GM19455 (cell line): ENCODE results near the gene FTO.
"Not testable (repeated sequence)": the region's sequence is repeated elsewhere in the genome, so short reads cannot be mapped to it uniquely, and the experiment has no call there.

Experiments used
- ATAC-seq: cut with Tn5 transposase; IDR thresholded peaks from one replicate; pipeline ENCODE4 v1.9.1; 2021; ENCODE audit not compliant: unreplicated experiment

FTO gene

GRCh38 chr16:53821957-53822625 is 118.1 kb downstream of the FTO start:
- ATAC-seq: no peak

- ATAC-seq: no peak
These were observed 119.1 kb downstream of the FTO start for GRCh38 chr16:53822936-53823529.

GRCh38 chr16:53826658-53827057 is 122.7 kb downstream of the FTO start:
- ATAC-seq: no peak

- ATAC-seq: no peak
These were observed 123.8 kb downstream of the FTO start for GRCh38 chr16:53827741-53828140.

- ATAC-seq: no peak
These were observed 125.3 kb downstream of the FTO start for GRCh38 chr16:53829186-53829747.

- ATAC-seq: no peak
These were observed 129.1 kb downstream of the FTO start for GRCh38 chr16:53832896-53833544.

- ATAC-seq: no peak
These were observed 132.2 kb downstream of the FTO start for GRCh38 chr16:53836142-53836541.

GRCh38 chr16:53836680-53837079 is 132.7 kb downstream of the FTO start:
- ATAC-seq: no peak

- ATAC-seq: no peak
These were observed 133.5 kb downstream of the FTO start for GRCh38 chr16:53837426-53837825.

GRCh38 chr16:53839150-53839549 is 135.2 kb downstream of the FTO start:
- no peak for ATAC-seq

GRCh38 chr16:53840456-53840855 is 136.5 kb downstream of the FTO start:
- ATAC-seq: no peak

- no peak for ATAC-seq
These were observed 137.9 kb downstream of the FTO start for GRCh38 chr16:53841884-53842283.

GRCh38 chr16:53843084-53843483 is 139.1 kb downstream of the FTO start:
- ATAC-seq: no peak

- ATAC-seq: no peak
These were observed 140.8 kb downstream of the FTO start for GRCh38 chr16:53844804-53845203.

GRCh38 chr16:53846549-53846948 is 142.6 kb downstream of the FTO start:
- not testable (repeated sequence) for ATAC-seq

GRCh38 chr16:53846971-53847370 is 143.0 kb downstream of the FTO start:
- ATAC-seq: no peak

- no peak for ATAC-seq
These were observed 144.5 kb downstream of the FTO start for GRCh38 chr16:53848277-53848942.

GRCh38 chr16:53848950-53849349 is 145.0 kb downstream of the FTO start:
- ATAC-seq: no peak

- no peak for ATAC-seq
These were observed 145.6 kb downstream of the FTO start for GRCh38 chr16:53849585-53849984.

GRCh38 chr16:53849994-53850393 is 146.0 kb downstream of the FTO start:
- no peak for ATAC-seq

- no peak for ATAC-seq
These were observed 148.7 kb downstream of the FTO start for GRCh38 chr16:53852678-53853077.

- ATAC-seq: no peak
These were observed 151.1 kb downstream of the FTO start for GRCh38 chr16:53855056-53855455.
